Cardiac muscle cell (in vitro differentiated cells and primary cell): ENCODE results near the gene EN2. TPM values are rescaled to one million over a fixed set of nuclear protein-coding genes. Genes with fewer than 3 reads are reported as not detected.

Experiments used
- DNase-seq, 2 donors: peaks; one replicate each; pipeline versions ENCODE4 v3.0.0 to v3.0.0-alpha.2; 2010 to 2017; ENCODE audit warnings: low read depth in 1 of 2, low spot score in 1 of 2
- H3K27ac ChIP-seq: fragments of 200-600 bp; sonication (generic); 2 replicates; pipeline ENCODE4 v1.5.1; 2016
- H3K27me3 ChIP-seq: fragments of 200-600 bp; sonication (generic); 2 replicates; pipeline ENCODE4 v1.6.0; 2016; ENCODE audit warnings: control low read depth
- H3K36me3 ChIP-seq: fragments of 200-600 bp; sonication (generic); 2 replicates; pipeline ENCODE4 v1.5.1; 2016; ENCODE audit warnings: control low read depth
- H3K4me1 ChIP-seq: fragments of 200-600 bp; sonication (generic); 2 replicates; pipeline ENCODE4 v1.8.1; 2017; ENCODE audit warnings: low read depth, mild to moderate bottlenecking, mixed run types
- H3K4me3 ChIP-seq: fragments of 200-600 bp; sonication (generic); 2 replicates; pipeline ENCODE4 v1.5.1; 2016; ENCODE audit warnings: mild to moderate bottlenecking
- H3K9me3 ChIP-seq: fragments of 200-600 bp; sonication (generic); 2 replicates; pipeline ENCODE4 v1.5.1; 2017; ENCODE audit warnings: low read depth, mild to moderate bottlenecking, control low read depth
- CTCF ChIP-seq: IDR thresholded peaks from 2 replicates; pipeline ENCODE4 v1.5.1; 2012; ENCODE audit warnings: low read depth, mild to moderate bottlenecking, low read length
- polyA plus RNA-seq: library from polyadenylated mRNA; unstranded; fragments of >200 nt; fragmentation: Nextera tagmentation; extraction: Ambion mirVana; gene quantifications from 2 replicates; pipeline ENCODE4 v1.2.1, GENCODE V29; 2016
- total RNA-seq: library from RNA; depleted of rRNA; stranded (reverse); fragments of >200 nt; gene quantifications from 2 replicates; pipeline ENCODE4 v1.2.3, GENCODE V29; 2016

The EN2 gene
- total and polyA plus RNA-seq, 2 experiments from 2014 or later, result not detected

DNA sequence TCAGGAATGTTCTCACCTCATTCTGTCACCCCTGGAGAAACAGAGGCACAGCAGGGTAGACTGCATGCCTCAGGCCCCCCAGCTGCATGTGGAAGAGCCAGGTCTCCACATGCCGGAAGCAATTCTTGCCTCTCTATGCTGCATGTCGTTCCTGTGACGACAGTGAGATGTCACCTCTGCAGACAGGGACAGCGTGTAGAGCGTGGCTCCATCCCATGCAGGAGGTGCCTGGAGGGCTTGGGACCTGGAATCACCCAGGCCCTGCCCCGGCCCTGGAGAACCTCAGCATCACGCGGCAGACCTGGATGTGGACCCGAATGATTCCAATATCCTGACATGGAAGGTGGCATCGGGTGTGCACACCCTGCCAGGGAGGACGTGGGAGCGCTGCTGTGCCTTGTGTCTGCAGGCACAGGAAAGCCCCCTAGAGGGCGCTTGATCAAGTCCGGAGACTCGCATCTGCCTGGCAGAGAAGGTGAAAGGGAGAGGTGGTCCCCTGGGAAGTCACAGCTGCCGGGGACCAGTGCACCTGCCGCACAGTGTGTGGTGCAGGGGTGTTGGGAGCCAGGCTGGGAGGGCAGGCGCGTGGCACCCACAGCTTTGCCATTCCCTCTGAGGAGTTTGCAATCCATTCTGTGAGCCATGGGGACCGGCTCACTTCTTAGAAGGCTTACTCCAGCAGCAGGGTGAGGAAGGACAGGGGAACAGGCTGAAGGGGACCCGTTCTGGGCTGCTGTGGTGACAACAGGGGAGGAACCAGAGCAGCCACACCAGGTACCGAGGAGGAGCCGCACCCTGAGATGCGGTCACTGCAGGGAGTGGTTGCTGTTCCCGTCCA is 45.3 kb upstream of the EN2 start:
- no peaks in the 10 kb centered on the region for H3K9me3 ChIP-seq
- no peak overlapping the region for H3K4me3 ChIP-seq
- H3K4me1 ChIP-seq, result no peaks in the 10 kb centered on the region
- peak; percentile 62 for TF ChIP-seq CTCF
- H3K36me3 ChIP-seq, result no peaks in the 10 kb centered on the region
- peak; percentile 37 to 79 for DNase-seq
- H3K27me3 ChIP-seq, result peaks cover 47% of the 10 kb centered on the region
- no peak overlapping the region for H3K27ac ChIP-seq

DNA sequence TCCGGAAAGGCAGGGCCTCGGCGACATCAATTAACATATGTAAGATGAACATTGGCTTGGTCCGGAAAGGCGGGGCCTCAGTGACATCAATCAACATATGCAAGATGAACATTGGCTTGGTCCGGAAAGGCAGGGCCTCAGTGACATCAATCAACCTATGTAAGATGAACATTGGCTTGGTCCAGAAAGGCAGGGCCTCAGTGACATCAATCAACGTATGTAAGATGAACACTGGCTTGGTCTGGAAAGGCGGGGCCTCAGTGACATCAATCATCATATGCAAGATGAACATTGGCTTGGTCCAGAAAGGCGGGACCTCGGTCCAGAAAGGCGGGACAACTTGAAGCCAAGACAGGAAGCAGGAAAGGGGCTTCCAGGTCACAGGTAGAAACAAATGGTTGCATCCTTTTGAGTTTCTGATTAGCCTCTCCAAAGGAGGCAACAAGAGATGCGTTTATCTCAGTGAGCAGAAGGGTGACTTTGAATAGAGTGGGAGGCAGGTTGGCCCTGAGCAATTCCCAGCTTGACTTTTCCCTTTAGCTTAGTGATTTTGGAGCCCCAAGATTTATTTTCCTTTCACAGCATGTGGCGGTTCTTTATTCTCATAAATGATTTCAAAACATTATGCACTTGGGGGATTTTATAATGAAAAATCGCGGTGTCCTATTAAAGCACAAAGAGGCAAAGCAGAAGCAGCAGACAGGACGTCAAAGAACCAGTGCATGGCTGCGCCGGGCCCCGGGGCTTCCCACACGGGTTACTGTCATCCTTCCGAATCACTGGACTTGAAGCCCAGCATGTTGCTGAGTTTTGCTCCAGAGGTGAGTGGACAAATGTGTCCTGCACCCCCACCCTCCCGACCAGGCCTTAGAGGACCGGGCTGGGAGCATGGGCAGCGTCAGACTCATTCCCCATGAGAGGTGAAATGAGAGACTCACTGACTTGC is 43.1 kb upstream of the EN2 start:
- no peak for TF ChIP-seq CTCF
- DNase-seq, result no peak
- peaks cover 51% of the 10 kb centered on the region for H3K27me3 ChIP-seq
- no peak overlapping the region for H3K4me3 ChIP-seq
- H3K4me1 ChIP-seq, result no peaks in the 10 kb centered on the region
- H3K27ac ChIP-seq, result no peak overlapping the region
- no peaks in the 10 kb centered on the region for H3K9me3 ChIP-seq
- H3K36me3 ChIP-seq, result no peaks in the 10 kb centered on the region

DNA sequence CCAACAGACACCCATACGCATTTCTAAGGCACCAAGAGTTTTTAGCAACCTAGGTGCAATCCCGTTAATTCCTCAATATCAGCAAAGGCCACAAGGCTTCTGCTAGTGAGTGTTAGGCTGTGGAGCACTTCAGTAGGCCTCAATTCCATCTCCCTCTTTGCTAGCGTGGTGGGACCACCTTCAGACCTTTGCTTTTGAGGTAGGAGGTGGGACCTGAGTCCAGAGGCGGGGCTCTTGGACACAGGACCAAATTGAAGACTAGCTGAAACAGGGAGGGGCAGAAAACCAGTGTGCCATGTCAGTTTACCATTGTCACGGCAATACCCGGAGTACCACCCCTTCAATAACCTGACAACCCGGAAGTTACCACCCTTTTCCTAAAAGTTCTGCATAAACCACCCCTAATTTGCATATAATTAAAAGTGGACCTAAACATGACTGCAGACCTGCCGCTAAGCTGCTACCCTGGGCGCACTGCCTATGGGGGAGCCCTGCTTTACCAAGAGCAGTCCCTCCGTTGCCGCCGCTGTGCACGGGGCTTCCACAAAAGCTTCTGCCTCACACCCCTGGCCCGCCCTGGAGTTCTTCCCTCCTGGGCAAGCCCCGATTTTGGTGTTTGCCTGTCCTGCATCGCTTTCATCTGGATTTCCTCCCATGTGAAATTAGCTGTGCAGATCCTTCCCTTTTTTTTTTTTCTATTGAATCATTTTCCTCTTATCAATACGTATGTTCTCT is 41.1 kb upstream of the EN2 start:
- Histone ChIP-seq H3K9me3 (no peaks in the 10 kb centered on the region), H3K27me3 (peaks cover 53% of the 10 kb centered on the region)
- no peak for TF ChIP-seq CTCF

DNA sequence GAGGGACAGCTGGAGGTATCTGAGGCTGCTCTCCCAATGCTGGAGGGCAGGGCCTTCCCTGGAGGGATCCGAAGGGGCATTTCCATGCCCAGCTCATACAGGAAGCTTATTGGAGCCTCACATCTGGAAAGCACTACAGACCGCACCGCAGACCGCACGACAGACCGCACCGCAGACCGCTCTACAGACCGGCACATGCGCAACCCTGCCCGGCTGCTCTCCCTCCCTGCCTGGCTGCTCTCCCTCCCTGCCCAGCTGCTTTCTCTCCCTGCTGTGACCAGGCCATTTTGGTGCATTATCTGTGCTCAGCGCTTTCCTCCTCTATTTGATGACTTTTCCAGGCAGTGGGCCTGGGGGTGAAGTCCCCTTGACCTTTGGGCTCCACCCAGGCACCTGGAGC is 39.6 kb upstream of the EN2 start:
- Histone ChIP-seq H3K4me3 (no peak overlapping the region), H3K36me3 (no peaks in the 10 kb centered on the region), H3K9me3 (no peaks in the 10 kb centered on the region), H3K27ac (no peak overlapping the region), H3K4me1 (no peaks in the 10 kb centered on the region), H3K27me3 (peaks cover 51% of the 10 kb centered on the region)
- DNase-seq, result no peak
- no peak for TF ChIP-seq CTCF

More for the DNA sequence above, 41.1 kb upstream of the EN2 start:
- no peak overlapping the region for H3K4me3 ChIP-seq
- H3K4me1 ChIP-seq, result no peaks in the 10 kb centered on the region
- H3K36me3 ChIP-seq, result no peaks in the 10 kb centered on the region
- no peak overlapping the region for H3K27ac ChIP-seq
- no peak for DNase-seq
